GM12864 (cell line): ENCODE data around the gene GSTA4.

Source experiments
- DNase-seq: peaks from one replicate; pipeline ENCODE4 v3.0.0-alpha.2; 2011; ENCODE audit warnings: low read depth
- H3K4me3 ChIP-seq: 2 replicates; pipeline ENCODE4 v1.5.1; 2011; ENCODE audit warnings: mild to moderate bottlenecking, low read depth, low read length, control low read depth
- TF ChIP-seq, protein P1 (sequence below): IDR thresholded peaks from 2 replicates; pipeline ENCODE4 v1.5.1; 2011; ENCODE audit warnings: low read depth, mild to moderate bottlenecking, moderate library complexity, low read length, control low read depth, inconsistent platforms; ENCODE audit errors: missing control alignments

GSTA4 gene

DNA sequence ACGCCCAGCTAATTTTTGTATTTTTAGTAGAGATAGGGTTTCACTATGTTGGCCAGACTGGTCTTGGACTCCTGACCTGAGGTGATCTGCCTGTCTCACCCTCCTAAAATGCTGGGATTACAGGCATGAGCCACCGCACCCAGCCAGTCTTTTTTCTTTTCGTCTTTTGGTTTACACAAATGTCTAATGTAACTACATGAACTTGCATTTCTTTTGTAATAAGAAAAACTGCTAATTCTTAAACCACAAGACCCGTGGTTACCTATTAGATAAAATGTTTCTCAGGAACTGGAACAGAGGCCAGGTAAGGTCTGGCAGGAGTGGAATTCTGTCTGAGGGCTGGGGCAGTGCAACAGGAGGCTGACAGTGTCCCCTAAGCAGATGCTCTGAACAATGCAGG is 52.9 kb downstream of the GSTA4 start:
- no peak overlapping the region for H3K4me3 ChIP-seq
- TF ChIP-seq, protein P1, sequence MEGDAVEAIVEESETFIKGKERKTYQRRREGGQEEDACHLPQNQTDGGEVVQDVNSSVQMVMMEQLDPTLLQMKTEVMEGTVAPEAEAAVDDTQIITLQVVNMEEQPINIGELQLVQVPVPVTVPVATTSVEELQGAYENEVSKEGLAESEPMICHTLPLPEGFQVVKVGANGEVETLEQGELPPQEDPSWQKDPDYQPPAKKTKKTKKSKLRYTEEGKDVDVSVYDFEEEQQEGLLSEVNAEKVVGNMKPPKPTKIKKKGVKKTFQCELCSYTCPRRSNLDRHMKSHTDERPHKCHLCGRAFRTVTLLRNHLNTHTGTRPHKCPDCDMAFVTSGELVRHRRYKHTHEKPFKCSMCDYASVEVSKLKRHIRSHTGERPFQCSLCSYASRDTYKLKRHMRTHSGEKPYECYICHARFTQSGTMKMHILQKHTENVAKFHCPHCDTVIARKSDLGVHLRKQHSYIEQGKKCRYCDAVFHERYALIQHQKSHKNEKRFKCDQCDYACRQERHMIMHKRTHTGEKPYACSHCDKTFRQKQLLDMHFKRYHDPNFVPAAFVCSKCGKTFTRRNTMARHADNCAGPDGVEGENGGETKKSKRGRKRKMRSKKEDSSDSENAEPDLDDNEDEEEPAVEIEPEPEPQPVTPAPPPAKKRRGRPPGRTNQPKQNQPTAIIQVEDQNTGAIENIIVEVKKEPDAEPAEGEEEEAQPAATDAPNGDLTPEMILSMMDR: no peak
- DNase-seq: no peak

DNA sequence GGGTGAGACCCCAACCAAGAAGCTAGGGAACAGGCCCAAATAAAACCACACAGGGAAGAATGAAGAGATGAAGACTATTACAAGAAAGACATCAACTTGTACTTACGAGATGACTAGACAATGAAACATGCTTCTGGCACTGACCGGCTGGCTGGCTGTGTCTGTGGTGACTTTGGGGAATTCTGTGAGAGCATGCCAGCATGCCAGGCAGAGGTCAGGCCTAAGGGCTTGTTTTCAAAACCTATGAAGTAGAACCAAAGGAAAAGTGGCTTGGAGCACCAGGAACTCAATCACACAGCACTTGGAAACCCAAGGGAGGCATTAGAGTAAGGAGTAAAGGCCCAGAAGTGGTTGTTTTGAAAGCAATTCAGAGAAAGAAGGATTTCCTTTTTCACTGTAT is 57.2 kb downstream of the GSTA4 start:
- no peak overlapping the region for H3K4me3 ChIP-seq
- TF ChIP-seq, protein P1: no peak
- no peak for DNase-seq

DNA sequence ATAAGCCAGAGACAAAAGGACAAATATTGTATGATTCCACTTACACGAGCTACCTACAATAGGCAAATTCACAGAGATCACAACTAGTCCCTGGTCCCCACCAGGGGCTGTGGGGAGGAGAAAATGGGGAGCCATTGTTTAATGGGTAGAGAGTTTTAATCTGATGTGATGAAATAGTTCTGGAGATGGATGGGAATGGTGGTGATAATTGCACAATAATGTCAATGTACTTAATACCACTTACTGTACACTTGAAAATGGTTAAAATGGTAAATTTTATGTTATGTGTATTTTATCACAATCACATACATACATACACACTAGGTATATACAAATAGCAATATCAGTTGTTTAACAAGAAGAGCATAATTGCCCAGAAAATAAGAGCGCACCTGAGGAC is 61.3 kb downstream of the GSTA4 start:
- H3K4me3 ChIP-seq: no peak overlapping the region
- TF ChIP-seq, protein P1: no peak
- no peak for DNase-seq

DNA sequence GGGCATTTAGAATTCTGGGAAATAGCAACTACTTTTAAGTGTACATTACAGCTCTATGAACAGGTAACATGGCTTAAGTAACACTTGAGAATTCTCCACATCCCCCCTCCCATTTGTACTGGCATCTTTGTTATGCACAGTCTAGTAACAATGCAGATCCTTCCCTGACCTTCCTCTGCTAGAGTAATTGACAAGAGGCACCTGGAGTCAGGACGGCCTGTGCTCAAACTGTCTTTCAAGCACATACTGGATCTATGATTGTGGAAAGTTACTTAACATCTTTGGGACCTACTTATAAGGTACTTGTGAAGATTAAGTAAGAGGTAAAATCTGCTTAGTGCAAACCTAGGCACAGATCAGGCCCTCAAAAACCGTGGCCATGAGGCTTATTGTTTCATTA is 63.7 kb downstream of the GSTA4 start:
- TF ChIP-seq, protein P1: no peak
- DNase-seq: no peak
- no peak overlapping the region for H3K4me3 ChIP-seq

DNA sequence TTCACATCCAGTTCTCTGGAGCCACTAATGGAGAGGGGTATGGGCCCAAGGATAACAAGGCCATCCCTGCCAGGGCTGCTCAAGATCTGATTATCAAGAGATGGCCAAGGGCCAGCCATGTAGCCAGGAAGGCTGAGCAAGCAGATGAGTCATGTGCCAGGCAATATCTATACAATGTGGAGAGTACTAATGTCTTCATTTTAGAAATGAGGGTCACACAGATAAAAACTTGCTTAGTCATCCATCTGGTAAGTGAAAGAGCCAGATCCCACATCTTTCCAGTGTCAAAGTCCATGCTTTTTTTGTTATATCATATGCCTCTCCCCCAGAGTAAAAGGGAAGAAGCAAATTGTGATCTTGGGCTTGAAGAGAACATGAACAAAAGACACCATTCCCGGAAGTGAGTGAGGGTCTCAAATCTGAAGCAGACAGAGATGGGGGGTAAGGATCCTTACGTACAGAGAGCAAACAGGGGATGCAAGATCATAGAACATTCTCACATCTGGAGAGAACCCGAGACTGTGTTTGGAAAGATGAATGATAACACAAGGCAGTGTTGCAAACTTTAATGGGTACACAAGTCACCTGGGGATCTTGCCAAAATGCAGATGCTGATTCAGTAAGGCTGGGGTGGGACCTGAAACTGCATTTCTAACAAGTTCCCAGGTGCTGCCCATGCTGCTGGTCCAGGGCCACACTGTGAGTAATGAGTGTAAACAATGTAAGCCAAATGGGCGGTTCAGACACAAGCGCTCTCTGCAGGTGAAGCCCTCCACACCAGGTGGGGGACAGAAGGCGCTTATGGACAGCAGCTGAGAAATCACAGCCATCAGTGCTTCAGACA is 65.5 kb downstream of the GSTA4 start:
- TF ChIP-seq, protein P1: no peak
- no peak overlapping the region for H3K4me3 ChIP-seq
- no peak for DNase-seq
